HL-60 (cell line): ENCODE measurements around the gene GALNT13.

Source experiments
- DNase-seq, 2 experiments: peaks; one replicate each; pipeline ENCODE4 v3.0.0-alpha.2; 2010 to 2020; ENCODE audit warnings: low read depth in 1 of 2, low spot score in 1 of 2
- H3K27ac ChIP-seq: fragments of 250-450 bp; sonication (Bioruptor Pico); replicated peaks from 2 replicates; pipeline ENCODE4 v1.5.1; 2020; ENCODE audit warnings: mild to moderate bottlenecking, moderate library complexity
- H3K27me3 ChIP-seq: fragments of 250-450 bp; sonication (Bioruptor Pico); 2 replicates; pipeline ENCODE4 v1.5.1; 2021; ENCODE audit warnings: mild to moderate bottlenecking, moderate library complexity; ENCODE audit not compliant: insufficient read depth, poor library complexity, severe bottlenecking
- H3K4me3 ChIP-seq: replicated peaks from 2 replicates; pipeline ENCODE4 v1.5.1; 2011; ENCODE audit warnings: mild to moderate bottlenecking, control low read depth, low read length; ENCODE audit not compliant: insufficient read depth
- GABPA ChIP-seq: IDR thresholded peaks from 2 replicates; pipeline ENCODE4 v1.6.1; 2012; ENCODE audit warnings: low read depth
- POLR2AphosphoS5 ChIP-seq: IDR thresholded peaks from 2 replicates; pipeline ENCODE4 v1.6.1; 2012; ENCODE audit warnings: low read depth
- SPI1 ChIP-seq: IDR thresholded peaks from 2 replicates; pipeline ENCODE4 v1.6.1; 2012; ENCODE audit warnings: low read depth, mild to moderate bottlenecking, borderline replicate concordance
- TF ChIP-seq, protein P1 (sequence below): IDR thresholded peaks from one replicate; pipeline ENCODE4 v1.5.1; 2011; ENCODE audit warnings: low read length, control low read depth, inconsistent platforms; ENCODE audit not compliant: insufficient read depth
- TF ChIP-seq, protein P2 (sequence below): IDR thresholded peaks from 2 replicates; pipeline ENCODE4 v1.6.1; 2012; ENCODE audit warnings: low read depth; ENCODE audit not compliant: insufficient replicate concordance

The GALNT13 gene

GRCh38 chr2:154452471-154452870 lies 580.7 kb downstream of the GALNT13 start:
- TF ChIP-seq GABPA (no peak), SPI1 (no peak), POLR2AphosphoS5 (no peak)
- TF ChIP-seq, protein P1, sequence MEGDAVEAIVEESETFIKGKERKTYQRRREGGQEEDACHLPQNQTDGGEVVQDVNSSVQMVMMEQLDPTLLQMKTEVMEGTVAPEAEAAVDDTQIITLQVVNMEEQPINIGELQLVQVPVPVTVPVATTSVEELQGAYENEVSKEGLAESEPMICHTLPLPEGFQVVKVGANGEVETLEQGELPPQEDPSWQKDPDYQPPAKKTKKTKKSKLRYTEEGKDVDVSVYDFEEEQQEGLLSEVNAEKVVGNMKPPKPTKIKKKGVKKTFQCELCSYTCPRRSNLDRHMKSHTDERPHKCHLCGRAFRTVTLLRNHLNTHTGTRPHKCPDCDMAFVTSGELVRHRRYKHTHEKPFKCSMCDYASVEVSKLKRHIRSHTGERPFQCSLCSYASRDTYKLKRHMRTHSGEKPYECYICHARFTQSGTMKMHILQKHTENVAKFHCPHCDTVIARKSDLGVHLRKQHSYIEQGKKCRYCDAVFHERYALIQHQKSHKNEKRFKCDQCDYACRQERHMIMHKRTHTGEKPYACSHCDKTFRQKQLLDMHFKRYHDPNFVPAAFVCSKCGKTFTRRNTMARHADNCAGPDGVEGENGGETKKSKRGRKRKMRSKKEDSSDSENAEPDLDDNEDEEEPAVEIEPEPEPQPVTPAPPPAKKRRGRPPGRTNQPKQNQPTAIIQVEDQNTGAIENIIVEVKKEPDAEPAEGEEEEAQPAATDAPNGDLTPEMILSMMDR = no peak
- TF ChIP-seq, protein P2, sequence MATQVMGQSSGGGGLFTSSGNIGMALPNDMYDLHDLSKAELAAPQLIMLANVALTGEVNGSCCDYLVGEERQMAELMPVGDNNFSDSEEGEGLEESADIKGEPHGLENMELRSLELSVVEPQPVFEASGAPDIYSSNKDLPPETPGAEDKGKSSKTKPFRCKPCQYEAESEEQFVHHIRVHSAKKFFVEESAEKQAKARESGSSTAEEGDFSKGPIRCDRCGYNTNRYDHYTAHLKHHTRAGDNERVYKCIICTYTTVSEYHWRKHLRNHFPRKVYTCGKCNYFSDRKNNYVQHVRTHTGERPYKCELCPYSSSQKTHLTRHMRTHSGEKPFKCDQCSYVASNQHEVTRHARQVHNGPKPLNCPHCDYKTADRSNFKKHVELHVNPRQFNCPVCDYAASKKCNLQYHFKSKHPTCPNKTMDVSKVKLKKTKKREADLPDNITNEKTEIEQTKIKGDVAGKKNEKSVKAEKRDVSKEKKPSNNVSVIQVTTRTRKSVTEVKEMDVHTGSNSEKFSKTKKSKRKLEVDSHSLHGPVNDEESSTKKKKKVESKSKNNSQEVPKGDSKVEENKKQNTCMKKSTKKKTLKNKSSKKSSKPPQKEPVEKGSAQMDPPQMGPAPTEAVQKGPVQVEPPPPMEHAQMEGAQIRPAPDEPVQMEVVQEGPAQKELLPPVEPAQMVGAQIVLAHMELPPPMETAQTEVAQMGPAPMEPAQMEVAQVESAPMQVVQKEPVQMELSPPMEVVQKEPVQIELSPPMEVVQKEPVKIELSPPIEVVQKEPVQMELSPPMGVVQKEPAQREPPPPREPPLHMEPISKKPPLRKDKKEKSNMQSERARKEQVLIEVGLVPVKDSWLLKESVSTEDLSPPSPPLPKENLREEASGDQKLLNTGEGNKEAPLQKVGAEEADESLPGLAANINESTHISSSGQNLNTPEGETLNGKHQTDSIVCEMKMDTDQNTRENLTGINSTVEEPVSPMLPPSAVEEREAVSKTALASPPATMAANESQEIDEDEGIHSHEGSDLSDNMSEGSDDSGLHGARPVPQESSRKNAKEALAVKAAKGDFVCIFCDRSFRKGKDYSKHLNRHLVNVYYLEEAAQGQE = no peak
- Histone ChIP-seq H3K27ac (no peak overlapping the region), H3K27me3 (no peaks in the 10 kb centered on the region), H3K4me3 (no peak overlapping the region)
- DNase-seq = no peak

GRCh38 chr2:154452906-154453493 lies 581.3 kb downstream of the GALNT13 start:
- no peak overlapping the region for H3K4me3 ChIP-seq
- peak in 1 of 2 experiments; percentile 1 for DNase-seq
- H3K27ac ChIP-seq = no peak overlapping the region
- H3K27me3 ChIP-seq = no peaks in the 10 kb centered on the region
- TF ChIP-seq POLR2AphosphoS5 = no peak
- TF ChIP-seq, protein P1 = peak; percentile 29

GRCh38 chr2:154455166-154455565 lies 583.4 kb downstream of the GALNT13 start:
- no peak overlapping the region for H3K4me3 ChIP-seq
- DNase-seq = no peak
- H3K27ac ChIP-seq = no peak overlapping the region

More at GRCh38 chr2:154455166-154455565, 583.4 kb downstream of the GALNT13 start:
- TF ChIP-seq, protein P2 = no peak
- TF ChIP-seq GABPA (no peak), POLR2AphosphoS5 (no peak), SPI1 (no peak)
- TF ChIP-seq, protein P1 = no peak
- H3K27me3 ChIP-seq = no peaks in the 10 kb centered on the region
